Cerebellar cortex (tissue), 1 donor: Measurements from ENCODE around the gene PRSS8.
"Not testable (repeated sequence)": the region's sequence is repeated elsewhere in the genome, so short reads cannot be mapped to it uniquely, and the experiment has no call there.

Source experiments
- DNase-seq: peaks from one replicate; pipeline ENCODE4 v3.0.0-alpha.2; 2015; ENCODE audit warnings: low spot score

PRSS8 gene

DNA sequence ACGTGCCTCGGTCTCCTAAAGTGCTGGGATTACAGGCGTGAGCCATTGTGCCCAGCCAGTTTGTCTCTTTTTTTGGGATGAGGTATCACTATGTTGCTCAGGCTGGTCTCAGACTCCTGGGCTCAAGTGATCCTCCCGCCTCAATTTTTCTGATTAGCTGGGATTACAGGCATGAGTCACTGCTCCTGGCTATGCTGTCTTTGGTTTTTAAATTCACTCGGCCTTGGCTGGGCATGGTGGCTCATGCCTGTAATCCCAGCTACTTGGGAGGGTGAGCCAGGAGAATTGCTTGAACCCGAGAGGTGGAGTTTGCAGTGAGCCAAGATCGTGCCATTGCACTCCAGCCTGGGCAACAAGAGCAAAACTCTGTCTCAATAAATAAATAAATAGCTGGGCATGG is 8.9 kb upstream of the PRSS8 start:
- DNase-seq, result not testable (repeated sequence)

- DNase-seq, result no peak
These were observed 8.2 kb upstream of the PRSS8 start for GRCh38 chr16:31143694-31144148.

- no peak for DNase-seq
These were observed 7.6 kb upstream of the PRSS8 start for GRCh38 chr16:31143011-31143693.

GRCh38 chr16:31142109-31143010 is 6.8 kb upstream of the PRSS8 start:
- peak; percentile 97 for DNase-seq

DNA sequence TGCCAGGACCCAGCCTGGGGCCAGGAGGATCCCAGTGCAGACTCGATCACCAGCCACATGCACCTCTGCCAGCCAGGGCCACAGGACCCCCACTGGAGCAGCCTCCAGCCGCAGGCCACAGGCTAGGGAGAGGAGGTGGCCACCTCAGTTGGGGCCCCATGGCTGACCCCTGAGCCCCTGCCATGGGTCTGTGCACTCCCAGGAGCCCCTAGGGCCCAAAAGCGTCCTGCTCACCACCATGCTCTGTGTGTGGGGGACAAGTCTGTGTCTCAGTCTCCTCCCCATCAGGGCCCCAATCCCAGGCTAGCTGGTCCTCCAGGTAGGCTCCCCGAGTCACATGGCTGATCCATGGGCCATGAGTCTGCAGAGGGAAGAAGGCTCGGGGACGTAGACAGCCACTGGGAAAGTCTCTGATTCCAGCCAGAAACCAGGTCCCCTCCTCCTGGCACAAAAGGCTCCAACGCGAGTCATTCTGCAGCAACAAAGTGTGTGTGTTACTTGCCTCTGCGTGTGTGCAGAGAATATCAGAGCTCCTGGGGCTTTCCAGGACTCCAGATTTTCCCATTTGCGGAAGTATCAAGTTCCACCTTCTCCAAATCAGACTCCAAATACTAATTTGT is 6.1 kb upstream of the PRSS8 start:
- DNase-seq, result no peak

DNA sequence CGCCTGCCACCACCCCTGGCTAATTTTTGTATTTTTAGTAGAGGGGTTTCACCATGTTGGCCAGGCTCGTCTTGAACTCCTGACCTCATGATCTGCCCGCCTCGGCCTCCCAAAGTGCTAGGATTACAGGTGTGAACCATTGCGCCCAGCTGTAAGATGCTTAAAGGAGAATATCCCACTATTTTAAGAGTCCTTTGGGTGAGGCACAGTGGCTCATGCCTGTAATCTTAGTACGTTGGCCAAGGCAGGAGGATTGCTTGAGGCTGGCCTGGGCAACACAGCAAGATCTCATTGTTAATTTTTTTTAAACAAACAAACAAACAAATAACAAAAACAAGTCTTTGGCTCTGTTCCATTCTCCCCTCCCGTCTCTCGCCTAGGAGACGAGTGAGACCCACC is 5.5 kb upstream of the PRSS8 start:
- DNase-seq, result not testable (repeated sequence)

DNA sequence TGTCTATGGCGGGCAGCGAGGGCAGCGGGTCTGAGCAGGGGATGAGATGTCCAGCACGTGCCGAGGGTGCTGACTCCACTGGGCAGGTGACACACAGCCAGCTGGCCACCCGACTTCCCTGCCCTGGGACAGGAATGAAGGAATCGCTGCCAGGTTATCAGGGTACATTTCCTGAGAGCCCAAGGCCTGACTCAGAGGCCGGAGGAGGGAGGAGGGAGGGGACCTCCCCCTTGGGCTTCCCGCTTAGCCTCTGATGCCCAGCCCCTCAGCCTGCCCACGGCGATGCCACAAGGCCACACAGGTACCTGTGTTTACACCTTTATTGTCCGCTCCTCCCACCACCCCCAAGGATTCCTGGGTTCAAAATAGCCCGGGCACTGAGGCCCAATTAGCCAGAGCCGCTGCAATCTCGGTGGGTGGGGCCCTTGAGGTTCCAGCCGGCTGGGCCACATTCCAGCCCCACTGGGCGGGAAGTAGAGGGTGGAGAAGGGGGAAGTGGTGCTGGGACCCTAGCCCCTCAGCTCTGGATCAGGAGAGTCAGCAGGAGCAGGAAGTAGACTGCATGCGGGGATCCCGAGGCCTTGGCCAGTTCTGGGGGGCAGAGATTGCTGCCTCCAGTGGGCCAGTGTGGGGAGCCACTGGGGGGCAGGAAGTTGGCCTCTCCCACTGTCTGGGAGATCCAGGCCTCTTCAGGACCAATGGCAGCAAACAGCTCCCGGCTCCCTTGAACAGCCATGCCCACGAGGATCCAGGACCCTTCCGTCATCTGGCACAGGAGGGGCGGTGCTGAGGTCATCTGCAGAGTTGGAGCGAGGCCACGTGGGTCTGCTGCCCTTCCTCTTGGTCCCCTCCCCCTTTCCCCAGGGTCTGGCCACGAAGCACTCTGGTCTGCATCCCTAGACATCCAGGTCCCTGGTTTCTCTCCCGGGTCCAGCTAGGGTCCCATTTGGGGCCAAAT is 3.4 kb upstream of the PRSS8 start:
- no peak for DNase-seq

DNA sequence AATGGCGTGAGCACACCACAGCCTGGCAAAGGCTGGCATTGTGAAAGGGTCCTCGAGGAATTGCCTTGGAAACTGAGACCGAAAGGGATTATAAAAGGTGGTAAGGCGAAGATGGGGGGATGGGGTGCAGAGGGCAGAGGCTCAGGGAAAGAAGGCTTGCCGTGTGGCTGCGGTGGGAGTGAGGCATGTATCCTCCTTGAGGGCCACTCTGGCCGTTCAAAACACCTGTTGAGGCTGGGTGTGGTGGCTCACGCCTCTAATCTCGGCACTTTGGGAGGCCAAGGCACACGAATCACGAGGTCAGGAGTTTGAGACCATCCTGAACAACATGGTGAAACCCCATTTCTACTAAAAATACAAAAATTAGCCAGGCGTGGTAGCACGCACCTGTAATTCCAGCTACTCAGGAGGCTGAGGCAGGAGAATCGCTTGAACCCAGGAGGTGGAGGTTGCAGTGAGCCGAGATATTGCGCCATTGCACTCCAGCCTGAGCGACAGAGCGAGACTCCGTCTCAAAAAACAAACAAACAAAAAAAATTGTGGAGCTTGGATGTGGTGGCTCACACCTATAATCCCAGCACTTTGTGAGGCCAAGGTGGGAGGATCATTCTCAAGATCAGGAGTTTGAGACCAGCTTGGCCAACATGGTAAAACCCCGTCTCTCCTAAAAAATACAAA is 1.4 kb upstream of the PRSS8 start:
- not testable (repeated sequence) for DNase-seq

GRCh38 chr16:31136287-31136662 is 748 bp upstream of the PRSS8 start:
- no peak for DNase-seq

DNA sequence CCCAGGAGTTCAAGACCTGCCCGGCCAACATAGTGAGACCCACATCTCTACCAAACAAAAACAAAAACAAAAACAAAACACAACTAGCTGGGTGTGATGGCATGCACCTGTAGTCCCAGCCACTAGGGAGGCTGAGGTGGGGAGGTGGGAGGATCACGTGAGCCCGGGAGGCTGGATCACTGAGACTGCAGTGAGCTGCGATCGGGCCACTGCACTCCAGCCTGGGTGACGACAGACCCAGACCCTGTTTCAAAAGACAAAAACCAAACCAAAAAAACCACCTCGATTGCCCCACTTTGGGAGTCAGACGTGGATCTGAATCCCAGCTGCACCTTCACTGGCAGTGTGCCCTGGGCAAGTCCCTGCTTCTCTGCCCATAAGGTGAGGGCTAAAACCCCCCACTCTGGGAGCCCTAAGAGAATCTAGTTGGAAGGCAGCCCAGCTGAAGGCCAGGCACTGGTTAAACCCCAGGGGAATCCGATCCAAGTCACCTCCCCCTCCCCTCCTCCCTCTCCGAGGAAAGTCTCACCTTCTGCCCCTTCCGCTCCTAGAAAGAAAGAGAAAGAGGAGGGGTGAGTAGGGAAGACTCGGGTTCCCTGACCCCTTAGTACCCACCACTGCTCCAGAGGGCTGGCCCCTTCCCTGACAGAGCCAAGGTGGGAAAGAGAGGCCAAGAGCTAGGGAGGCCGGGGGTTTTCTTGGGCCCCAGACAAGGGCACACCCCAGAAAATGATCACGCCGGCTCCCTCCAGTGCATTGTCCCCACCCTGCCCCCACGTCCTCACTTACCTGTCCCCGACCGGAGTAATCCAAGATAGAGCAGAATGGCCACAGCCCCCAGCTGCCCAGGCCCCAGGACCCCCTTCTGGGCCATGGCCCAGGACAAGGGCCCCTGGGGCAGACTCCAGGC is 647 bp downstream of the PRSS8 start:
- no peak for DNase-seq

DNA sequence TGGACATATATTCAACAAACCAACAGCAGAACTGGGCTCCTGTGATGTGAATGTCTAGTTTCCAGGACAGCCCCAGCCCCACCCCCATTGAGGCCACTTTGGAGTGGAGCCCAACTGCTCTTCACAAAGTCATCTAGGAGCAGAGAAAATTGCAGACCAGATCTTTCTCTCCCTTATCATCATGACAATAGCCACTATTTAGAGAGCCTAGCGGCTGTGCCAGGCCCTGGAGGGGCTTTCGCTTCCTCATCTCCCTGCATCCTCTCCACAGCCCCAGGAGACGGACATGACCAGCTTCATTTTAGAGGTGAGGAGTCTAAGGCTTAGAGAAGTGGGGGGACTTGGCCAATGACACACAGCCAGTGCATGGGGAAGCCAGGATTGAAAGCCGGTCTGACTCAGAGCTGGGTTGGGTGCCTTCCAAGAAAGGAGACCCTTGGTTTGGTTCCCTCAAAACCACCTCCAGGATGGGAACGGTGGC is 1.4 kb downstream of the PRSS8 start:
- DNase-seq, result no peak

DNA sequence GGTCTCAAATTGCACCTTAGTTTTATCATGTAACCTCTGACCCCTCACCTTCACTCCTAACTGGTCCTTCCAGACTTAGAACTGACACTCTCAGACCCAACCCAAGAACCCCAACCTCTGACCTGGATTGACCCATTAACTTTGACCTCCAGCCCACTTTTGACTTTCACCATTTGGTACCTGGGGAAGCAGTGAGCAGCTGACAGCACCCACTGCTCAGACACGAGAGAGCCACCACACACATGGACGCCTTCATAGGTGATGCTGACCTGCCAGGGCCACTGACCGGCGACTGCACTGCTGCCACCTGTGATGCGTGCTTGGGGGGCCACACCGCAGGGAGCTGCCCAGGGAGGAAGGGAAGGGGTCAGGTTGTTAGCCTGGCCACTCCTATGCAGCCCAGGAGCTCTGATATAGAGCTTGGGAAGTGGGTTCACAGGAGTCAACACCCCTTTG is 2.5 kb downstream of the PRSS8 start:
- no peak for DNase-seq

DNA sequence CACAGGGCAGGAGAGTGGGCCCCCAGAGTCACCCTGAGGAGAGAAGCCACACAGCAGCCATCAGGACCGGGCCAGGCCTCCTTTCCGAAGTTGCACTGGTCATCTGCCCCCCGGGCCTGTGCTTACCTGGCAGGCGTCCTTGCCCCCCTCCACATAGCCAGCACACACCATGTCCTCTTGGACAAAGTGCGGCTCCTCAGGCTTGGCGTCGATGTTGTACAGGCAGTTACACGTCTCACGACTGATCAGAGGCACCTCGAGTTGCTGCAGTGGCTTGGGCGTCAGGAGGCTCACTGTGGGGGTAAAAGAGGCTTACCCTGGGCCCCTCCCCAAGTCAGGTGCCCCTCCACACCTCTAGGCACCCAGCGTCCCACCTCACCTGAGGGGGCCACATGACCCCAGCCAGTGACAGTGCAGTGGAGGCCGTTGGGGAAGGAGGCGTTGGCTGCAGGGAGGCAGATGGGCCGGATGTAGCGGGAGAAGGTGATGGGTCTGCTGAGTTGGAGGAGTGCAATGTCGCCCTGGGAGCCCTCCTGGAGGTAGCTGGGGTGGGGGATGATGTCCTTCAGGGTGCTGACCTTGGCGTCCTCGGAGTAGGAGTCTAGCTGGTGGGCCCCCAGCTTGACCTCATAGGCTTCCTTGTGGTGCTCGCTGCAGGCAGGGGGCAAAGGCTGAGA is 3.1 kb downstream of the PRSS8 start:
- DNase-seq, result no peak

- no peak for DNase-seq
These were observed 3.7 kb downstream of the PRSS8 start for GRCh38 chr16:31131841-31132271.

DNA sequence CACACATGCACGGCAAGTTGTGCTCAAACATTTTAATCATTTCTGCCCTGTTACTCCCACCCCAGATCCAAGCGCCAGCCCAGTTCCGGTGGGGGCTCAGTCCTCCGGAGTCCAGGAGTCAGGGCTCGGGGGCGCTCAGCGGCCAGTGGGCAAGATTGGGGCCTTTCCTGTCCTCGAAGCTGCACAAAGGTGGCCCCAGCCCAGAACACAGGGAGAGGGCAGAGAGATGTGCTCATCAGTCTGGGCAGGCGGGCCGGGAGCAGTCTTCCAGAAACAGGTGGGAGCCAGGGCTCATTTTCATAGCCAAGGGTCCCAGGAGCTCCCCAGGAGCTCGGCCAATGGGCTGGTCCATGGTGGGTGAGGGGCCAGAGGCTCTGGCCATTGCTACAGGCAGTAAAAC is 4.1 kb downstream of the PRSS8 start:
- DNase-seq, result no peak

GRCh38 chr16:31130899-31131298 is 4.6 kb downstream of the PRSS8 start:
- no peak for DNase-seq

- no peak for DNase-seq
These were observed 5.1 kb downstream of the PRSS8 start for GRCh38 chr16:31130336-31130891.

GRCh38 chr16:31129568-31130335 is 5.8 kb downstream of the PRSS8 start:
- DNase-seq, result no peak
